Measurements from ENCODE around the gene TRPV3. TPM values are rescaled to one million over a fixed set of nuclear protein-coding genes. Genes with fewer than 3 reads are reported as not detected.

The TRPV3 gene
- total RNA-seq, 1 donor from 2014 or later, result 0.16 TPM

- H4K20me1 ChIP-seq (ENCODE audit: insufficient read depth, low read length), result no peaks in the 10 kb centered on the region
- Mint-ChIP-seq H3K27ac (ENCODE audit: unreplicated experiment) (no peak overlapping the region), H3K4me1 (ENCODE audit: low read depth, unreplicated experiment) (peaks cover 8% of the 10 kb centered on the region), H3K9me3 (ENCODE audit: unreplicated experiment) (no peaks in the 10 kb centered on the region), H3K36me3 (ENCODE audit: low read depth, unreplicated experiment) (peaks cover 17% of the 10 kb centered on the region), H3K4me3 (ENCODE audit: unreplicated experiment) (no peak overlapping the region), H3K27me3 (ENCODE audit: low read depth, unreplicated experiment) (no peaks in the 10 kb centered on the region)
- no peak overlapping the region for H3K27ac ChIP-seq (ENCODE audit: low read depth, low read length)
- H3K9me3 ChIP-seq (ENCODE audit: insufficient read depth, low read depth, low read length), result no peaks in the 10 kb centered on the region
- no peak for DNase-seq (ENCODE audit: low read depth)
- H2AFZ ChIP-seq (ENCODE audit: low read depth, low read length), result no peak overlapping the region
- peaks cover 17% of the 10 kb centered on the region for H3K4me1 ChIP-seq (ENCODE audit: insufficient read depth, low read length)
- no peak overlapping the region for H3K4me2 ChIP-seq (ENCODE audit: low read length)
- H3K9ac ChIP-seq (ENCODE audit: low read length), result no peak overlapping the region
- H3K79me2 ChIP-seq (ENCODE audit: insufficient read depth, low read length), result no peaks in the 10 kb centered on the region
- no peaks in the 10 kb centered on the region for H3K27me3 ChIP-seq (ENCODE audit: insufficient read depth, low read length)
- H3K36me3 ChIP-seq (ENCODE audit: insufficient read depth, low read length), result no peaks in the 10 kb centered on the region
- FAIRE-seq, result no peak
- no peak overlapping the region for H3K4me3 ChIP-seq (ENCODE audit: insufficient read depth, low read depth, low read length)
- TF ChIP-seq CTCF (IDR thresholded peaks at IDR 0.05; ENCODE audit: insufficient read depth, low read depth, low read length) (no peak), EZH2 (IDR thresholded peaks at IDR 0.05; ENCODE audit: insufficient read depth, low read length) (no peak)
Measured at GRCh38 chr17:3592216-3592860, 34.7 kb upstream of the TRPV3 start.

GRCh38 chr17:3590768-3591167, 33.2 kb upstream of the TRPV3 start:
- DNase-seq (ENCODE audit: low read depth) (no peak), FAIRE-seq (no peak)
- H3K4me3 ChIP-seq (ENCODE audit: insufficient read depth, low read depth, low read length), result no peak overlapping the region
- H3K9ac ChIP-seq (ENCODE audit: low read length), result no peak overlapping the region
- no peaks in the 10 kb centered on the region for H3K9me3 ChIP-seq (ENCODE audit: insufficient read depth, low read depth, low read length)
- no peaks in the 10 kb centered on the region for H3K9me3 Mint-ChIP-seq (ENCODE audit: unreplicated experiment)
- no peaks in the 10 kb centered on the region for H3K27me3 ChIP-seq (ENCODE audit: insufficient read depth, low read length)
- no peak overlapping the region for H3K27ac ChIP-seq (ENCODE audit: low read depth, low read length)
- no peak overlapping the region for H3K4me2 ChIP-seq (ENCODE audit: low read length)
- H2AFZ ChIP-seq (ENCODE audit: low read depth, low read length), result no peak overlapping the region
- H3K36me3 Mint-ChIP-seq (ENCODE audit: low read depth, unreplicated experiment), result peaks cover 18% of the 10 kb centered on the region
- no peaks in the 10 kb centered on the region for H3K79me2 ChIP-seq (ENCODE audit: insufficient read depth, low read length)
- peaks cover 8% of the 10 kb centered on the region for H3K4me1 Mint-ChIP-seq (ENCODE audit: low read depth, unreplicated experiment)
- no peak for TF ChIP-seq CTCF (IDR thresholded peaks at IDR 0.05; ENCODE audit: insufficient read depth, low read depth, low read length)
- TF ChIP-seq EZH2 (IDR thresholded peaks at IDR 0.05; ENCODE audit: insufficient read depth, low read length), result no peak
- no peaks in the 10 kb centered on the region for H4K20me1 ChIP-seq (ENCODE audit: insufficient read depth, low read length)
- H3K4me3 Mint-ChIP-seq (ENCODE audit: unreplicated experiment), result no peak overlapping the region
- no peaks in the 10 kb centered on the region for H3K36me3 ChIP-seq (ENCODE audit: insufficient read depth, low read length)
- H3K27me3 Mint-ChIP-seq (ENCODE audit: low read depth, unreplicated experiment), result no peaks in the 10 kb centered on the region
- no peak overlapping the region for H3K27ac Mint-ChIP-seq (ENCODE audit: unreplicated experiment)
- H3K4me1 ChIP-seq (ENCODE audit: insufficient read depth, low read length), result peaks cover 17% of the 10 kb centered on the region

GRCh38 chr17:3590231-3590630, 32.6 kb upstream of the TRPV3 start:
- H3K9me3 ChIP-seq (ENCODE audit: insufficient read depth, low read depth, low read length), result no peaks in the 10 kb centered on the region
- H3K9ac ChIP-seq (ENCODE audit: low read length), result no peak overlapping the region
- H3K4me1 ChIP-seq (ENCODE audit: insufficient read depth, low read length), result peaks cover 15% of the 10 kb centered on the region
- Mint-ChIP-seq H3K27ac (ENCODE audit: unreplicated experiment) (no peak overlapping the region), H3K27me3 (ENCODE audit: low read depth, unreplicated experiment) (no peaks in the 10 kb centered on the region), H3K4me3 (ENCODE audit: unreplicated experiment) (no peak overlapping the region), H3K36me3 (ENCODE audit: low read depth, unreplicated experiment) (peaks cover 21% of the 10 kb centered on the region), H3K4me1 (ENCODE audit: low read depth, unreplicated experiment) (peaks cover 8% of the 10 kb centered on the region), H3K9me3 (ENCODE audit: unreplicated experiment) (no peaks in the 10 kb centered on the region)
- DNase-seq (ENCODE audit: low read depth), result no peak
- H4K20me1 ChIP-seq (ENCODE audit: insufficient read depth, low read length), result no peaks in the 10 kb centered on the region
- no peak overlapping the region for H3K27ac ChIP-seq (ENCODE audit: low read depth, low read length)
- no peak overlapping the region for H3K4me2 ChIP-seq (ENCODE audit: low read length)
- no peaks in the 10 kb centered on the region for H3K27me3 ChIP-seq (ENCODE audit: insufficient read depth, low read length)
- FAIRE-seq, result no peak
- no peaks in the 10 kb centered on the region for H3K79me2 ChIP-seq (ENCODE audit: insufficient read depth, low read length)
- H2AFZ ChIP-seq (ENCODE audit: low read depth, low read length), result no peak overlapping the region
- no peaks in the 10 kb centered on the region for H3K36me3 ChIP-seq (ENCODE audit: insufficient read depth, low read length)
- no peak overlapping the region for H3K4me3 ChIP-seq (ENCODE audit: insufficient read depth, low read depth, low read length)
- no peak for TF ChIP-seq EZH2 (IDR thresholded peaks at IDR 0.05; ENCODE audit: insufficient read depth, low read length)
- no peak for TF ChIP-seq CTCF (IDR thresholded peaks at IDR 0.05; ENCODE audit: insufficient read depth, low read depth, low read length)

Data from astrocyte (in vitro differentiated cells and primary cell).